GM03348 (cell line): Measurements from ENCODE around the gene BCL2A1.
"Not testable (repeated sequence)": the region's sequence is repeated elsewhere in the genome, so short reads cannot be mapped to it uniquely, and the experiment has no call there.

Experiments used
- DNase-seq: peaks from one replicate; pipeline ENCODE4 v3.0.0; 2012; ENCODE audit warnings: low spot score

Gene BCL2A1

DNA sequence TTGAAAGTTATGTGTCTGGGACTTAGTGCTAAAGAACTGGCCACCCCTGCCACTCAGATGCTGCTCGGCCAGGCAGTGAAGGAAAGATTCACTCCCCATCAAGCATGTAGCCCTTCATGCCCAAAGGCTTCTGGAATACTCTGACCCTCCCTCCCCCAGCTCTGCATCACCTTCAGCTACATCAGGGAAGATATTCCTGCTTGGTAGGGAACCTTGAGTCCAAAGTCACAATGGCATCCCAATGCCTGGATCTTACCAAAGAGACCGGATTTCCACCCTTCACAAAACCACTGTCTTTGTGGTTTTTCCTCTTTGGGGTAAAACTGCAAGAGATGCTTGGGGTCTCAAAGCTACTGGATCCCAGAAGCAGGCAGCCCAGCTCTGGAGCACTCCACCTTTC, 18.2 kb upstream of the BCL2A1 start:
- no peak for DNase-seq

DNA sequence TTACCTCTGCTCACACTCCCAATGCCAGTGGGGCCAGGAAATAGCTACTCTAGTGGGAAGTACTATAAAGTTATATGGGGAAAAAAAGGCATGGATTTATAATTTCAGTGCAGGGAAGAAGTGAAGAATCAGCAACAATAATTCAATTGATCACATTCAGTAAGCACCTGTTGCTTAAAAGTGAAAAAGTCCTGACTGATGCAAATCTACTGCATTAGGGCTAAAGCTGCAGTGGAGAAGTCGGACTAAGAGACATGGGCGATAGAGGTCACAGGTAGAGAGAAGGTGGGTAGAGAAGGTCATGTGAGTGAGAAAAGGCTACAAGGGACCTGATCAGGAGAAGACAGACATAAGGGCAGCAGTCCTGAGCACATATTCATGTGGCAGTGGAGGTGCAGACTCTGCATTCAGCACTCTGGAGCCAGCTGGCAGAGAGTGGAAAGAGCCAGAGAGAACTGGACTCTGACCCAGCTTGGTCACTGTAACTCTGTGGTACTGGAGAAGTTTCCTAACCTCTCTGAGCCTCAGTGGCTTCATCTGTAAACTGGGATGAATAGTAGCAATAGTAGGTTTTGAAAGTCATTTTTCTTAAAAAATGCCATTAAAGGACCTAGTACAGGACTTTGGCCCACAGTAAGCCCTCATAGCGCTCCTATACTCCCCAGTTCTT, 17.6 kb upstream of the BCL2A1 start:
- no peak for DNase-seq

GRCh38 chr15:79987969-79988368, 17.0 kb upstream of the BCL2A1 start:
- no peak for DNase-seq

GRCh38 chr15:79987569-79987955, 16.6 kb upstream of the BCL2A1 start:
- DNase-seq, result no peak

- no peak for DNase-seq
Measured at GRCh38 chr15:79981831-79982455, 10.9 kb upstream of the BCL2A1 start.

GRCh38 chr15:79978655-79979514, 7.9 kb upstream of the BCL2A1 start:
- DNase-seq, result peak; percentile 77

GRCh38 chr15:79978260-79978654, 7.3 kb upstream of the BCL2A1 start:
- DNase-seq, result no peak

DNA sequence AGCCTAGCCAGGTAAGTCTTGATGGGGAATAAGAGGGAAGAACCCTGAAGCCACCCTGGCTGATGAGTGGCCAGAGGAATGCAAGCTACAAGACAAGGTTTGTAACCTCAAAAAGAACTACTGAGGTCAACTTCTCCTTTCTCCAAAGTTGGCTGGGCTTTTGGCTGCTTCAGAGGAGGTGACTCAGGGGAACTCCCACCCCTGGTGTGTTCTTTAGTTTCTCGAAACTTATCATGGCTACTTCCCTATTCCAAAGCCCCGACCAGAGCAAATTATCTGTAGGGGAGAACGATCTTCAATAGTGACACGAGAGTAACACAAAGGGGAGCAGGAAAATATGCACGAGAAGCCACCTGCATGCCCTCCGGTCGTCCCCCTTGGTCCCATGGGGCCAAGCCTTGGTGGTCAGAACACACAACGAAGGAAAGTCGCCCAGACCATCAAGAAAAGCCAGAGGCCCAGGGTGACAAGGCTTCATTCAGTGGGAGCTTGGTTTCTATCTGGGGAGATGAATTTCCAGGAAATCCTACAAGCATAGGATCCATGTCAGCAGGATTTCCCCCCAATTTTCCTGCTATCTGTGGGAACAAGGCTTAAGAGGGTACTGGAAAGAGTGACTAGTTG, 6.5 kb upstream of the BCL2A1 start:
- DNase-seq, result no peak

- DNase-seq, result no peak
Measured at GRCh38 chr15:79973456-79974195, 2.6 kb upstream of the BCL2A1 start.

GRCh38 chr15:79972863-79973262, 1.9 kb upstream of the BCL2A1 start:
- DNase-seq, result no peak

DNA sequence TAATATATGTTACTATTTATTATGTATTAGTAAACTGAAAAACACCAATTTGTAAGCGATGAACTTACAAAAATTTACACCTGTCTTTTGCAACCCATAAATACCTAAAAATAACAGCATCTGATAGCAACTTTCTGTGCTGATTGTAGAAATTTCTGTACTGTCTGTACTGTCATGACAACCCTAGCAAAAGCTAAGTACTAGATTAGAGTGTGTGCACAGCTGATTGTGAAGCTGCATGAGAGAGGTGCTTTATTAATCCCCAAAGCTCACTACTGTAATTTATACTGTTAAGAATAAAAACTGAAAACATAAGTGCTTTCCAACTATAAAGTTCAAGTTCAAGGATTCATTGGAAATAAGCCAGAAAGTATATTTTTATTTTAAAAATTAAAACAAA, 815 bp downstream of the BCL2A1 start:
- DNase-seq, result no peak

- DNase-seq, result no peak
Measured at GRCh38 chr15:79969146-79969545, 1.9 kb downstream of the BCL2A1 start.

DNA sequence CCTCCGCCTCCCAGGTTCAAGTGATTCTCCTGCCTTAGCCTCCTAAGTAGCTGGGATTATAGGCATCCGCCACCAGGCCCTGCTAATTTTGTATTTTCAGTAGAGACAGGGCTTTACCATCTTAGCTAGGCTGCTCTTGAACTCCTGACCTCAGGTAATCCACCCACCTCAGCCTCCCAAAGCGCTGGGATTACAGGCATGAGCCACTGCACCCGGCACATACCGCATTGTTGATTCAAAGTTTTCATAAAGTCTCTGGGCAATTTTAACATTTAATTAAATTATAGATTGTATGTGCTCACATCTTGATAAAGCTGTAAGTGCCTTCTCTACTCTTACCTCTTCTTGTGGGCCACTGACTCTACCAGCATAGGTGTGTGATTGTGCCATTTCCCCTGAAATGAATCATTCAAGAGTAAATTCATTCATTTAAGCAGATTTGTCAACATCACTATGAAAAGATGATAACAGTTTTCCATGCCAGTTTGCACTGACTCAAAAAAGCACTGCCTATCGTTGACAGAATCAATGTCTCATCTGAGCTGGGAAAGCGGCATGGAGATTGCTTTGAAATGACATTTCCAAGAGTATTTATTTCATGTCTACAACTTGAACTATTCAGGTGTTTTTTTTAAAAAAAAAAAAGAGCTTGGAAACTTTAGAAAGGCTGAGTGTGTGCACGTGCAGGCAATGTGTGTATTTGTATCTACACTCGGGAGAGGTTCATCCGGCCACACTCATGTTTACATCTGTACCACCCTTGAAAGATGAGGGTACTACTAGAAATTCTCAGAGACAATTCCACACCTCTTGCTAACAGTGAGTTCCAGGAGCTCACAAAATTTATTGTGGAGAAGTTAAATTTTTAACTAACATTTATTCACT, 3.5 kb downstream of the BCL2A1 start:
- no peak for DNase-seq

- no peak for DNase-seq
Measured at GRCh38 chr15:79966634-79967297, 4.2 kb downstream of the BCL2A1 start.

DNA sequence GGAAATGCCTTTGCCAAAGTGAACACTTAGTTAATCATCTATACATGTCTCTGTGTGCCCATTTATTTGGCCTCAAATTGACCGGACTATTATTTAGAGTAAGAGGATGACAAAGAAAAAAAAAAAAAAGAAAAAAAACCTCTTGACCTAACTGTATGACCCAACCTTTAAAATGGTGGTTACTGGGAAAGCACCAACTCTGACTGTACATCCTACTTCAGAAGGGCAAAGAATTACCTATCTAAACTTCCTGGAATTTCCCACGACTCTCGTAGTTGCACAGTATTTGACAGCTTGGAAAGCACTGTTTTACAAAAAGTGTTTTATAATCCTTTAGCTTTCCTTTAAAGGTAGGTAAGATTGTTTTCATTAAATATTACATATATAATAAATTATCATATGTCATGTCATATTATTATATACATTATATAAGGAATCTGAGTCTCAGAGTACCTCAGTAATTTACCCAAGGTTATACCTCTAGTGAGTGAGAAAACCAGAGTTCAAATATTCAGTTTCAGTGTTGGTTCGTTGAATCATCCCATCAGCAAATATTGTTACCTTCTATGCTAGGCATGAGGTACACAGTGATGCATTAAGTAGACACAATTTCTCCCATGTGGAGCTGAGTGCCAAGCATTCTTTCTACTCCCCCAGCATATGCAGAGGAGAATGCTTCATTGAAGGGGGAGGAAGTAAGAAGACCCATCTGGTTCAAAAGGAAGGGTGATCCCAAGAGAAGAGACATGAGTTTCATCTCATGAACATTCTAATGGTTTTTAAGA, 5.0 kb downstream of the BCL2A1 start:
- DNase-seq, result no peak

DNA sequence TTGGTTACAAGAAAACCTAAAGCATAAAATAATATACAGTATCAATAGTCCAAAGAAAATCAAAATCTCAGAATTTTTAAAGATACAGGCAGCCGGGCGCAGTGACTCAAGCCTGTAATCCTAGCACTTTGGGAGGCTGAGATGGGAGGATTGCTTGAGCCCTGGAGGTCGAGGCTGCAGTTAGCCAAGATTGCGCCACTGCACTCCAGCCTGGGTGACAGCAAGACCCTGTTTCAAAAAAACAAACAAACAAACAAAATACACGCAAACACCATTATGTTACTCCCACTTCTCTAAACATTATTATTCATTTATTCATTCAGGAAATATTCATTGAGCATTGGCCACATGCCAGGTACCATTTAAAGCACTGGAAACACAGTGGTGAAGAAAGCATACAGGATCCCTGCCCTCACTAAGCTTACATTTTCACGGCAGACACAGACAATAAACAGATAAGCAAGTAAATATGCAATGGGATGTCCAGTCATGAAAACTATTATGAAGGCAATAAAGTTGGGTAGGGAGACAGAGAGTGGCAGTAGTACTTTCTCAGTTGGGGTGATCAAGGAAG, 6.7 kb downstream of the BCL2A1 start:
- no peak for DNase-seq

DNA sequence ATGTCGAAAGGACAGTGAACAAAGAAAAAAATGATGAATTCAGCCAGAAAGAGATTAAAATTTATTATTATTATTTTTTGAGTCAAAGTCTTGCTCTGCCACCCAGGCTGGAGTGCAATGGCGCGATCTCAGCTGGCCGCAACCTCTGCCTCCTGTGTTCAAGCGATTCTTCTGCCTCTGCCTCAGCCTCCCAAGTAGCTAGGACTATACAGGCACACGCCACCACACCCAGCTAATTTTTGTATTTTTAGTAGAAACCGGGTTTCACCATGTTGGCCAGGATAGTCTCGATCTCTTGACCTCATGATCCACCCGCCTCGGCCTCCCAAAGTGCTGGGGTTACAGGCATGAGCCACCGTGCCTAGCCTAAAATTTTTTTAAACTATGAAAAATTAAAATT, 8.1 kb downstream of the BCL2A1 start:
- DNase-seq, result not testable (repeated sequence)

DNA sequence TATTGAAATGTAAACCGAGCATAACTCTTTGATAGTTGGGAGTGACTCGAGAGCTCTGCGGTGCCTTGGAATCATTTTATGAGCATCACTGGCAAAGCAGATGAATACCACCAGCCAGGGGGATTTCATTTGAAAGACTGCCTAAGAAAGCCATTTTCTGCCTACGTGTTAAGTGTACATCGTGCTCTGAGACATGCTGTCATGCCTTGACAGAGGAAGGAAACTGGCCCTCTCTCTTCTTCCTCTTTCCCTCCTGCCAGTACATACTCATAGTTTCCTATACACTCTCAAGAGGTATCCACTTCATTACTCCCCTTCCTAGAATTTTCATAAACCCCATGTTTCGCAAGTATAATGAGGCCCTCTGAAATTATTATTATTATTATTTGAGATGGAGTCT, 8.8 kb downstream of the BCL2A1 start:
- DNase-seq, result no peak

DNA sequence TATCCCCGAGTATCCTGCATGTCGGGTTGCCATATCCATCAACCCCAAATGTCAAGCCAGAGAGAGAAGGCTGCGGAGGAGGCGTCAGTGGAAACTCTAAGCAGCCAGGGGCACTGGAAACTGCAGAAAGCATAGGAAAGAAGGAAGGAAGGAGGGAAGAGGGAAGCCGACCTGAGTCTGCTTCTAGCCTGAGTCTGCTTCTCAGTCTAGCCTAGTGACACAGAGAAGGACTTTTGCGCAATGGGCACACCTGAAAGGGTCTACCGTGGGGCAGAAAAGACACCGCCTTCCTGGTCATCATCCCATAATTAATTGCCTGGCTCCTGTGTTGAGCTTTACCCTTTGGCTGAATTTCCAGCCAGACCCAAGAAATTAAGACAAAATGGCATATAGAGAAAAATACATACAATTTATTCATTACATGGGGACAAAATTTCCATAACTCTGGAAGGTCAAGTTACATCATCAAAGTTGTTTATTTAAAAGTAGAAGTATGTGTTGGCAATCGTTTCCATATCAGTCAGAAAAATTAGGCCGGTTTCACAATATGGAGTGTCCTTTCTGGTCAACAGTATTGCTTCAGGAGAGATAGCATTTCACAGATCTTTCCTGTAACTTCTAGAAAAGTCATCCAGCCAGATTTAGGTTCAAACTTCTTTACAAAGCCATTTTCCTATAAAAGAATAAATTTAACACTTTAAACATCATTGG, 10.3 kb downstream of the BCL2A1 start:
- DNase-seq, result no peak
